Measurements from ENCODE around the gene LFNG. TPM values are rescaled to one million over a fixed set of nuclear protein-coding genes. Genes with fewer than 3 reads are reported as not detected.

Gene LFNG
- total and polyA plus RNA-seq, 4 donors: 0.22 to 2.9 (median 2.6) TPM

DNA sequence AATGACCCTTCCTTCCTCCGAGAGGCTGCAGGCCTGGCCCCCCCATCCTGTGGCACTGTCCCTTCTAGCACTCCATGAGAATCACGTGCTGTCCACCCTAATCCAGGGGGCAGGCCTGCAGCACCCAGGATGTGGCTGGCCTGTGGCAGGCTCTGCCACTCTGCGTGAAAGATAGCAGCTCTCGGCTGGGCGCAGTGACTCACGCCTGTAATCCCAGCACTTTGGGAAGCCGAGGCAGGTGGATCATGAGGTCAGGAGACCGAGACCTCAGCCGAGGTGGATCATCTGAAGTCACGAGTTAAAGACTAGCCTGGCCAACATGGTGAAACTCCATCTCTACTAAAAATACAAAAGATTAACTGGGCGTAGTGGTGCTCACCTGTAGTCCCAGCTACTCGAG lies 18.9 kb upstream of the LFNG start:
- Histone ChIP-seq H3K36me3 (ENCODE audit: control insufficient read depth in 4 of 4, insufficient read depth in 3 of 4, low read depth in 1 of 4, low read length in 3 of 4) (no peaks in the 10 kb centered on the region), H3K4me1 (ENCODE audit: control insufficient read depth in 4 of 4, insufficient read depth in 4 of 4, low read length in 3 of 4) (no peaks in the 10 kb centered on the region), H3K27ac (ENCODE audit: low read depth in 1 of 2, low read length in 2 of 2) (no peak overlapping the region), H3K9ac (ENCODE audit: low read depth in 1 of 2, low read length in 2 of 2) (no peak overlapping the region), H3K4me3 (ENCODE audit: low read depth in 1 of 3, low read length in 3 of 3) (no peak overlapping the region), H3K9me3 (ENCODE audit: control insufficient read depth in 4 of 4, low read length in 3 of 4) (no peaks in the 10 kb centered on the region), H3K27me3 (ENCODE audit: control insufficient read depth in 4 of 4, insufficient read depth in 4 of 4, low read length in 3 of 4) (no peaks in the 10 kb centered on the region)
- 92% methylated on average over 12 of the region's 12 CpGs for WGBS
- no peak for TF ChIP-seq NR2F2 (IDR thresholded peaks at IDR 0.05)
- TF ChIP-seq, protein P1, sequence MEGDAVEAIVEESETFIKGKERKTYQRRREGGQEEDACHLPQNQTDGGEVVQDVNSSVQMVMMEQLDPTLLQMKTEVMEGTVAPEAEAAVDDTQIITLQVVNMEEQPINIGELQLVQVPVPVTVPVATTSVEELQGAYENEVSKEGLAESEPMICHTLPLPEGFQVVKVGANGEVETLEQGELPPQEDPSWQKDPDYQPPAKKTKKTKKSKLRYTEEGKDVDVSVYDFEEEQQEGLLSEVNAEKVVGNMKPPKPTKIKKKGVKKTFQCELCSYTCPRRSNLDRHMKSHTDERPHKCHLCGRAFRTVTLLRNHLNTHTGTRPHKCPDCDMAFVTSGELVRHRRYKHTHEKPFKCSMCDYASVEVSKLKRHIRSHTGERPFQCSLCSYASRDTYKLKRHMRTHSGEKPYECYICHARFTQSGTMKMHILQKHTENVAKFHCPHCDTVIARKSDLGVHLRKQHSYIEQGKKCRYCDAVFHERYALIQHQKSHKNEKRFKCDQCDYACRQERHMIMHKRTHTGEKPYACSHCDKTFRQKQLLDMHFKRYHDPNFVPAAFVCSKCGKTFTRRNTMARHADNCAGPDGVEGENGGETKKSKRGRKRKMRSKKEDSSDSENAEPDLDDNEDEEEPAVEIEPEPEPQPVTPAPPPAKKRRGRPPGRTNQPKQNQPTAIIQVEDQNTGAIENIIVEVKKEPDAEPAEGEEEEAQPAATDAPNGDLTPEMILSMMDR (IDR thresholded peaks at IDR 0.05; ENCODE audit: low read depth, low read length, missing input control): no peak
- TF ChIP-seq EGR1 (IDR thresholded peaks at IDR 0.05; ENCODE audit: low read depth in 2 of 2): no peak
- no peak for TF ChIP-seq RXRA (IDR thresholded peaks at IDR 0.05)
- TF ChIP-seq TAF1 (conservative IDR thresholded peaks at IDR 0.05): no peak
- TF ChIP-seq, protein P2, sequence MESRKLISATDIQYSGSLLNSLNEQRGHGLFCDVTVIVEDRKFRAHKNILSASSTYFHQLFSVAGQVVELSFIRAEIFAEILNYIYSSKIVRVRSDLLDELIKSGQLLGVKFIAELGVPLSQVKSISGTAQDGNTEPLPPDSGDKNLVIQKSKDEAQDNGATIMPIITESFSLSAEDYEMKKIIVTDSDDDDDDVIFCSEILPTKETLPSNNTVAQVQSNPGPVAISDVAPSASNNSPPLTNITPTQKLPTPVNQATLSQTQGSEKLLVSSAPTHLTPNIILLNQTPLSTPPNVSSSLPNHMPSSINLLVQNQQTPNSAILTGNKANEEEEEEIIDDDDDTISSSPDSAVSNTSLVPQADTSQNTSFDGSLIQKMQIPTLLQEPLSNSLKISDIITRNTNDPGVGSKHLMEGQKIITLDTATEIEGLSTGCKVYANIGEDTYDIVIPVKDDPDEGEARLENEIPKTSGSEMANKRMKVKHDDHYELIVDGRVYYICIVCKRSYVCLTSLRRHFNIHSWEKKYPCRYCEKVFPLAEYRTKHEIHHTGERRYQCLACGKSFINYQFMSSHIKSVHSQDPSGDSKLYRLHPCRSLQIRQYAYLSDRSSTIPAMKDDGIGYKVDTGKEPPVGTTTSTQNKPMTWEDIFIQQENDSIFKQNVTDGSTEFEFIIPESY (IDR thresholded peaks at IDR 0.05): no peak
- TF ChIP-seq FOXA2 (IDR thresholded peaks at IDR 0.05): no peak
- no peak for DNase-seq (ENCODE audit: low spot score)

DNA sequence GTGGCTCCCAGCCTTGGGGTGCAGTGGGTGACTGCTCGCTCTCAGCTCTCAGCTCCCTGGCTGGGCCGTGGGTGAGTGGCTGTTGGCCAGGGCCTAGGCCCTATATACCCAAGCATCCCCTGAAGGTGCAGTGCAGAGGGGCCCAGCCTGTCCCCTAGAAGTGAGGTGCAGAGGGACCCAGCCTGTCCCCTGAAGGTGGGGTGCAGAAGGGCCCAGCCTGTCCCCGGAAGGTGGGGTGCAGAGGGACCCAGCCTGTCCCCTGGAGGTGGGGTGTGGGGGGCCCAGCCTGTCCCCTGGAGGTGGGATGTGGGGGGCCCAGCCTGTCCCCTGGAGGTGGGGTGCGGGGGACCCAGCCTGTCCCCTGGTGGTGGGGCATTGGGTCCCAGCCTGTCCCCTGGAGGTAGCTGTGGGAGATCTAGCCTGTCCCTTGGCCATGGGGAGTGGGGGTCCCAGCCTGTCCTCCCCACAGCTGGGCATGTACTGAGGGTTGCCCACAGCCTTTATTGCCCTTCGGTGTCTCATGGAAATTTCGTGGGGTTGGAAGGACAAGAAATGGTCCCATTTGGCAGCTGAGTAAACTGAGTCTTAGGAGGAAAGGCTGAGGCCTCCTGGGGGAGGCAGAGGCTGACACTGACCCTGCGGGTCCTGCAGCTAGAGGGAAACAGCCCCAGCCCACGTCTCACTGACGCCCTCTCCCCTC lies 17.5 kb upstream of the LFNG start:
- Histone ChIP-seq H3K27ac (ENCODE audit: low read depth in 1 of 2, low read length in 2 of 2) (no peak overlapping the region), H3K9me3 (ENCODE audit: control insufficient read depth in 4 of 4, low read length in 3 of 4) (no peaks in the 10 kb centered on the region), H3K4me3 (ENCODE audit: low read depth in 1 of 3, low read length in 3 of 3) (no peak overlapping the region), H3K36me3 (ENCODE audit: control insufficient read depth in 4 of 4, insufficient read depth in 3 of 4, low read depth in 1 of 4, low read length in 3 of 4) (no peaks in the 10 kb centered on the region), H3K9ac (ENCODE audit: low read depth in 1 of 2, low read length in 2 of 2) (no peak overlapping the region), H3K4me1 (ENCODE audit: control insufficient read depth in 4 of 4, insufficient read depth in 4 of 4, low read length in 3 of 4) (no peaks in the 10 kb centered on the region), H3K27me3 (ENCODE audit: control insufficient read depth in 4 of 4, insufficient read depth in 4 of 4, low read length in 3 of 4) (no peaks in the 10 kb centered on the region)
- WGBS: 88% methylated on average over 9 of the region's 9 CpGs
- DNase-seq (ENCODE audit: low spot score): no peak
- TF ChIP-seq, protein P3, sequence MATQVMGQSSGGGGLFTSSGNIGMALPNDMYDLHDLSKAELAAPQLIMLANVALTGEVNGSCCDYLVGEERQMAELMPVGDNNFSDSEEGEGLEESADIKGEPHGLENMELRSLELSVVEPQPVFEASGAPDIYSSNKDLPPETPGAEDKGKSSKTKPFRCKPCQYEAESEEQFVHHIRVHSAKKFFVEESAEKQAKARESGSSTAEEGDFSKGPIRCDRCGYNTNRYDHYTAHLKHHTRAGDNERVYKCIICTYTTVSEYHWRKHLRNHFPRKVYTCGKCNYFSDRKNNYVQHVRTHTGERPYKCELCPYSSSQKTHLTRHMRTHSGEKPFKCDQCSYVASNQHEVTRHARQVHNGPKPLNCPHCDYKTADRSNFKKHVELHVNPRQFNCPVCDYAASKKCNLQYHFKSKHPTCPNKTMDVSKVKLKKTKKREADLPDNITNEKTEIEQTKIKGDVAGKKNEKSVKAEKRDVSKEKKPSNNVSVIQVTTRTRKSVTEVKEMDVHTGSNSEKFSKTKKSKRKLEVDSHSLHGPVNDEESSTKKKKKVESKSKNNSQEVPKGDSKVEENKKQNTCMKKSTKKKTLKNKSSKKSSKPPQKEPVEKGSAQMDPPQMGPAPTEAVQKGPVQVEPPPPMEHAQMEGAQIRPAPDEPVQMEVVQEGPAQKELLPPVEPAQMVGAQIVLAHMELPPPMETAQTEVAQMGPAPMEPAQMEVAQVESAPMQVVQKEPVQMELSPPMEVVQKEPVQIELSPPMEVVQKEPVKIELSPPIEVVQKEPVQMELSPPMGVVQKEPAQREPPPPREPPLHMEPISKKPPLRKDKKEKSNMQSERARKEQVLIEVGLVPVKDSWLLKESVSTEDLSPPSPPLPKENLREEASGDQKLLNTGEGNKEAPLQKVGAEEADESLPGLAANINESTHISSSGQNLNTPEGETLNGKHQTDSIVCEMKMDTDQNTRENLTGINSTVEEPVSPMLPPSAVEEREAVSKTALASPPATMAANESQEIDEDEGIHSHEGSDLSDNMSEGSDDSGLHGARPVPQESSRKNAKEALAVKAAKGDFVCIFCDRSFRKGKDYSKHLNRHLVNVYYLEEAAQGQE (IDR thresholded peaks at IDR 0.05): no peak
- TF ChIP-seq HNF4G (IDR thresholded peaks at IDR 0.05) (no peak), TAF1 (conservative IDR thresholded peaks at IDR 0.05) (no peak), EGR1 (IDR thresholded peaks at IDR 0.05; ENCODE audit: low read depth in 2 of 2) (no peak), RAD21 (IDR thresholded peaks at IDR 0.05) (no peak), SP1 (IDR thresholded peaks at IDR 0.05) (no peak), YY1 (IDR thresholded peaks at IDR 0.05) (no peak)
- TF ChIP-seq, protein P4, sequence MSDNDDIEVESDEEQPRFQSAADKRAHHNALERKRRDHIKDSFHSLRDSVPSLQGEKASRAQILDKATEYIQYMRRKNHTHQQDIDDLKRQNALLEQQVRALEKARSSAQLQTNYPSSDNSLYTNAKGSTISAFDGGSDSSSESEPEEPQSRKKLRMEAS (IDR thresholded peaks at IDR 0.05): no peak
- TF ChIP-seq, protein P2 (IDR thresholded peaks at IDR 0.05): no peak
